HepG2 (cell line): ENCODE measurements around the gene TDRD1. TPM values are rescaled to one million over a fixed set of nuclear protein-coding genes. Genes with fewer than 3 reads are reported as not detected.

Source experiments
- ATAC-seq: fragments of 200-7000 bp; cut with Tn5 transposase; 3 replicates; pipeline ENCODE4 v1.9.1; 2020; ENCODE audit warnings: mild to moderate bottlenecking, moderate library complexity
- BruUV-seq: library from RNA; stranded (reverse); fragments of 400-500 nt; replicated peaks from 2 replicates; lab custom pipeline; 2021; lab: Mats Ljungman, UMichigan
- CTCF ChIA-PET: fragments of 300-600 bp; formaldehyde crosslinking; extraction: SDS; loops from one replicate; lab custom pipeline; 2021; ENCODE audit warnings: low total read pairs, inconsistent platforms, low intra/inter-chr PET ratio; lab: Yijun Ruan, JAX
- POLR2A ChIA-PET: fragments of 350-600 bp; sonication (Branson Sonifier 250); formaldehyde crosslinking; loops from one replicate; lab custom pipeline; 2020; ENCODE audit warnings: antibody characterized with exemption, inconsistent platforms; lab: Yijun Ruan, JAX
- DNase-seq: peaks from one replicate; pipeline ENCODE4 v3.0.0-alpha.2; 2015; ENCODE audit warnings: low spot score
- FAIRE-seq: peaks from 3 replicates; lab custom pipeline; 2011; peaks lifted over from hg19 to GRCh38; lab: Jason Lieb, UNC
- H2AFZ ChIP-seq: one replicate; pipeline ENCODE4 v1.6.1; 2011; ENCODE audit warnings: low read length, inconsistent platforms
- H3K27ac ChIP-seq: fragments of 300-600 bp; 3 replicates; pipeline ENCODE4 v1.8.0; 2011; ENCODE audit warnings: mixed run types, mild to moderate bottlenecking, mixed read lengths, low read length, inconsistent platforms; ENCODE audit not compliant: insufficient read depth; ENCODE audit errors: extremely low read length
- H3K27me3 ChIP-seq, 2 experiments: fragments of 200-600 bp in 1 of 2; 2 replicates in 1 of 2; 3 replicates in 1 of 2; pipeline versions ENCODE4 v1.6.0 to v1.8.0; 2011; ENCODE audit warnings: low read length in 2 of 2, mild to moderate bottlenecking in 2 of 2, moderate library complexity in 2 of 2, inconsistent platforms in 1 of 2; ENCODE audit not compliant: insufficient read depth in 2 of 2, control insufficient read depth in 1 of 2
- H3K36me3 ChIP-seq, 2 experiments: fragments of 200-600 bp in 1 of 2; replicated peaks in 1 of 2; 2 replicates in 1 of 2; 3 replicates in 1 of 2; pipeline versions ENCODE4 v1.5.1 to v1.8.0; 2011; ENCODE audit warnings: low read length in 2 of 2, inconsistent platforms in 1 of 2; ENCODE audit not compliant: insufficient read depth in 2 of 2, control insufficient read depth in 1 of 2
- H3K4me1 ChIP-seq: 2 replicates; pipeline ENCODE4 v1.5.1; 2012; ENCODE audit warnings: low read length, inconsistent platforms; ENCODE audit not compliant: insufficient read depth
- H3K4me2 ChIP-seq: 2 replicates; pipeline ENCODE4 v1.6.0; 2011; ENCODE audit warnings: low read depth, low read length, inconsistent platforms
- H3K4me3 ChIP-seq, 3 experiments: fragments of 200-600 bp in 1 of 3; sonication (generic), shearing (Covaris generic) in 1 of 3; replicated peaks in 1 of 3; 2 replicates each; pipeline ENCODE4 v1.5.1; 2011 to 2016; ENCODE audit warnings: low read length in 3 of 3, inconsistent platforms in 2 of 3, low read depth in 2 of 3, mild to moderate bottlenecking in 2 of 3, control low read depth in 1 of 3, mixed read lengths in 1 of 3; ENCODE audit not compliant: insufficient read depth in 1 of 3
- H3K79me2 ChIP-seq: one replicate; pipeline ENCODE4 v1.6.1; 2011; ENCODE audit warnings: low read length, inconsistent platforms; ENCODE audit not compliant: insufficient read depth
- H3K9ac ChIP-seq: 2 replicates; pipeline ENCODE4 v1.6.0; 2011; ENCODE audit warnings: mild to moderate bottlenecking, low read depth, low read length, inconsistent platforms; ENCODE audit not compliant: insufficient read depth
- H3K9me3 ChIP-seq: 2 replicates; pipeline ENCODE4 v1.5.1; 2012; ENCODE audit warnings: mild to moderate bottlenecking, low read length
- H4K20me1 ChIP-seq: 2 replicates; pipeline ENCODE4 v1.6.0; 2011; ENCODE audit warnings: inconsistent platforms, mild to moderate bottlenecking, low read length, moderate library complexity; ENCODE audit not compliant: insufficient read depth
- ARNT ChIP-seq: fragments of 450-650 bp; IDR thresholded peaks from 2 replicates; pipeline ENCODE4 v1.6.1; 2017
- KMT2A ChIP-seq: sonication (generic); formaldehyde crosslinking; IDR thresholded peaks from 2 replicates; pipeline ENCODE4 v1.4.0; 2020; ENCODE audit warnings: missing genetic modification reagents
- MEF2D ChIP-seq: sonication (generic); formaldehyde crosslinking; IDR thresholded peaks from 2 replicates; pipeline ENCODE4 v1.5.1; 2020; ENCODE audit warnings: mild to moderate bottlenecking, missing genetic modification reagents
- RARA ChIP-seq: IDR thresholded peaks from 2 replicates; pipeline ENCODE4 v1.6.1; 2016; ENCODE audit warnings: missing genetic modification reagents, missing compliant biosample characterization
- RNF2 ChIP-seq: fragments of 450-650 bp; conservative IDR thresholded peaks from 2 replicates; pipeline ENCODE4 v1.6.1; 2016; ENCODE audit warnings: low read depth
- SIX4 ChIP-seq: sonication (generic); formaldehyde crosslinking; IDR thresholded peaks from 2 replicates; pipeline ENCODE4 v1.4.0; 2020; ENCODE audit warnings: missing genetic modification reagents
- ZBTB43 ChIP-seq: sonication (generic); formaldehyde crosslinking; conservative IDR thresholded peaks from 2 replicates; pipeline ENCODE4 v1.4.0; 2020; ENCODE audit warnings: missing genetic modification reagents
- ZFP82 ChIP-seq: sonication (generic); formaldehyde crosslinking; IDR thresholded peaks from 2 replicates; pipeline ENCODE4 v1.5.1; 2020; ENCODE audit warnings: mild to moderate bottlenecking, missing genetic modification reagents, borderline replicate concordance
- ZFX ChIP-seq: sonication (generic); formaldehyde crosslinking; IDR thresholded peaks from 2 replicates; pipeline ENCODE4 v1.4.0; 2020; ENCODE audit warnings: mild to moderate bottlenecking, low read depth, missing genetic modification reagents, moderate library complexity
- ZFY ChIP-seq: sonication (generic); formaldehyde crosslinking; IDR thresholded peaks from 2 replicates; pipeline ENCODE4 v1.4.0; 2020; ENCODE audit warnings: missing genetic modification reagents
- ZNF180 ChIP-seq: sonication (generic); formaldehyde crosslinking; IDR thresholded peaks from 2 replicates; pipeline ENCODE4 v1.4.0; 2020; ENCODE audit warnings: low read depth, missing genetic modification reagents, borderline replicate concordance
- ZNF232 ChIP-seq: sonication (generic); formaldehyde crosslinking; IDR thresholded peaks from 2 replicates; pipeline ENCODE4 v1.4.0; 2020; ENCODE audit warnings: missing genetic modification reagents, borderline replicate concordance
- ZNF790 ChIP-seq: sonication (generic); formaldehyde crosslinking; IDR thresholded peaks from 2 replicates; pipeline ENCODE4 v1.8.0; 2022; ENCODE audit warnings: missing genetic modification reagents, mild to moderate bottlenecking, borderline replicate concordance
- WGBS: methylation state at CpG from one replicate; pipeline ENCODE4 v1.1.6; 2017; ENCODE audit warnings: low lambda C conversion rate; 5-methylcytosine and 5-hydroxymethylcytosine counted together
- in situ Hi-C: cut with HindIII; loops from 2 replicates; pipeline ENCODE4 v1.10.0; 2017; ENCODE audit warnings: low pct_unique_long_range_greater_than_20kb; ENCODE audit not compliant: extremely low pct_ligation_motif_present
- intact Hi-C: fragments of 100-400 bp; cut with micrococcal nuclease; formaldehyde crosslinking; loops from one replicate; pipeline ENCODE4 v1.10.0; 2022; ENCODE audit not compliant: unreplicated experiment
- polyA plus RNA-seq, 8 experiments: library from polyadenylated mRNA; depleted of rRNA in 3 of 8; stranded (reverse) in 7 of 8; unstranded in 1 of 8; fragments of >200 nt; fragmentation: Illumina TruSeq in 4 of 8; extraction: Trizol in 4 of 8; gene quantifications; 2 replicates each; pipeline versions ENCODE4 v1.2.1 to v1.2.3, GENCODE V29; 2011 to 2016; ENCODE audit warnings: low read depth in 4 of 8, missing spikeins in 1 of 8, mixed read lengths in 1 of 8; ENCODE audit not compliant: insufficient read depth in 1 of 8
- total RNA-seq, 5 experiments: library from RNA; depleted of rRNA; stranded (reverse); fragments of >200 nt; fragmentation: Illumina TruSeq; extraction: Trizol; gene quantifications; 2 replicates each; pipeline ENCODE4 v1.2.3, GENCODE V29; 2016; ENCODE audit warnings: low read depth in 1 of 5
- TF ChIP-seq, protein P1 (sequence below): sonication (generic); formaldehyde crosslinking; IDR thresholded peaks from 2 replicates; pipeline ENCODE4 v1.4.0; 2020; ENCODE audit warnings: low read depth, missing genetic modification reagents
- TF ChIP-seq, protein P2 (sequence below): sonication (generic); formaldehyde crosslinking; IDR thresholded peaks from 2 replicates; pipeline ENCODE4 v1.8.1; 2023; ENCODE audit warnings: mild to moderate bottlenecking, inconsistent platforms, moderate library complexity, missing genetic modification reagents, borderline replicate concordance

Gene TDRD1
- total and polyA plus RNA-seq, 2 of the 13 experiments (the other 11 are each of a cell fraction or from before 2014, with no cell fraction given), result not detected

DNA sequence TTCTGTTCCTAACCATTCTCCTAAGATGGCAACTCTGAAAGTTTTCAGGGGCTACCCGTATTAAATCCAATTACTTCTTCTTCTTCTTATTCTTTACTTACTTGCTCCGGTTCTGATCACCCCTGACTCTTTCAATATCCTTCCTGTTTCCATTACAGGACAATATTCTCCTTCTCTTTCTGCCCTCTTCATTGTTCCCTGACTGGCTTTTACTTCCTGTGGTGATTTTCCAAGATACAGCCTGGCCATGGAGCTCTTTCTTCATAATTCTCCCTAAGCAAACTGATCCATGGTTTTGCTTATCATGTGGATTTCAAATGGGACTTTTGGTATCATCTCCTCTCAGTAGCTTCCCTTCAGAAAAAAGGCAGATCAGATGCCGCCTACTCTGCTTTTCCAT, 40.6 kb upstream of the TDRD1 start:
- BruUV-seq, result no TSS peak
- CTCF ChIA-PET, result no interaction called here

DNA sequence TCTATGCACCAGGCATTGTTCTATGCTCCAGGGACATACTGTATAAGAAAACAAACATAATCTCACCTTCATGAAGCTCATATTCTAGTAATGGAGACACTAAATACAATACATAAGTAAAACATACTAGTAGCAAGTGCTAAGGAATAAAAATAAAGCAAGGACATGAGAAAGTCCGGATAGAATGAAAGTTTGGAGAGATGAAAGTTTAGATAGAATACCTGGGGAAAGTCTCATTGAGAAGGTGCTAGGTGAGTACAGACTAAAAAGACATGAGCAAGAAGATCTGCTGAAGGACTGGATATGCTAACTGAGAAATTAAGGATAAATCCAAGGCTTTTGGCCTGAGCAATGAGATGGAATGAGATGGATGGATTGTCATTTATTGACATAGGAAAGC, 39.1 kb upstream of the TDRD1 start:
- H3K4me2 ChIP-seq, result no peak overlapping the region
- no peak overlapping the region for H2AFZ ChIP-seq
- in situ Hi-C loops (no loop called here), intact Hi-C loops (no loop called here)
- no peaks in the 10 kb centered on the region for H3K9me3 ChIP-seq
- H3K27ac ChIP-seq, result no peak overlapping the region
- no peak overlapping the region for H3K4me3 ChIP-seq
- ChIA-PET CTCF (no interaction called here), POLR2A (no interaction called here)
- DNase-seq, result no peak
- no peak for ATAC-seq
- H3K36me3 ChIP-seq, result peaks cover 1 to 36% of the 10 kb centered on the region in 2 experiments; a peak in 2 of 5 replicates
- no peak overlapping the region for H3K9ac ChIP-seq
- H3K27me3 ChIP-seq, result no peaks in the 10 kb centered on the region
- FAIRE-seq, result no peak
- no TSS peak for BruUV-seq
- no peaks in the 10 kb centered on the region for H3K4me1 ChIP-seq
- 39% methylated on average over 1 of the region's 1 CpG for WGBS
- H3K79me2 ChIP-seq, result no peaks in the 10 kb centered on the region
- no peaks in the 10 kb centered on the region for H4K20me1 ChIP-seq
- TF ChIP-seq RARA (no peak), KMT2A (CRISPR knock-in tag) (no peak), RNF2 (no peak), ZNF180 (CRISPR knock-in tag) (no peak), ARNT (no peak), ZNF232 (no peak), ZFX (CRISPR knock-in tag) (no peak), ZFP82 (CRISPR knock-in tag) (no peak), MEF2D (no peak), ZFY (no peak), ZBTB43 (no peak)
- TF ChIP-seq, protein P1, sequence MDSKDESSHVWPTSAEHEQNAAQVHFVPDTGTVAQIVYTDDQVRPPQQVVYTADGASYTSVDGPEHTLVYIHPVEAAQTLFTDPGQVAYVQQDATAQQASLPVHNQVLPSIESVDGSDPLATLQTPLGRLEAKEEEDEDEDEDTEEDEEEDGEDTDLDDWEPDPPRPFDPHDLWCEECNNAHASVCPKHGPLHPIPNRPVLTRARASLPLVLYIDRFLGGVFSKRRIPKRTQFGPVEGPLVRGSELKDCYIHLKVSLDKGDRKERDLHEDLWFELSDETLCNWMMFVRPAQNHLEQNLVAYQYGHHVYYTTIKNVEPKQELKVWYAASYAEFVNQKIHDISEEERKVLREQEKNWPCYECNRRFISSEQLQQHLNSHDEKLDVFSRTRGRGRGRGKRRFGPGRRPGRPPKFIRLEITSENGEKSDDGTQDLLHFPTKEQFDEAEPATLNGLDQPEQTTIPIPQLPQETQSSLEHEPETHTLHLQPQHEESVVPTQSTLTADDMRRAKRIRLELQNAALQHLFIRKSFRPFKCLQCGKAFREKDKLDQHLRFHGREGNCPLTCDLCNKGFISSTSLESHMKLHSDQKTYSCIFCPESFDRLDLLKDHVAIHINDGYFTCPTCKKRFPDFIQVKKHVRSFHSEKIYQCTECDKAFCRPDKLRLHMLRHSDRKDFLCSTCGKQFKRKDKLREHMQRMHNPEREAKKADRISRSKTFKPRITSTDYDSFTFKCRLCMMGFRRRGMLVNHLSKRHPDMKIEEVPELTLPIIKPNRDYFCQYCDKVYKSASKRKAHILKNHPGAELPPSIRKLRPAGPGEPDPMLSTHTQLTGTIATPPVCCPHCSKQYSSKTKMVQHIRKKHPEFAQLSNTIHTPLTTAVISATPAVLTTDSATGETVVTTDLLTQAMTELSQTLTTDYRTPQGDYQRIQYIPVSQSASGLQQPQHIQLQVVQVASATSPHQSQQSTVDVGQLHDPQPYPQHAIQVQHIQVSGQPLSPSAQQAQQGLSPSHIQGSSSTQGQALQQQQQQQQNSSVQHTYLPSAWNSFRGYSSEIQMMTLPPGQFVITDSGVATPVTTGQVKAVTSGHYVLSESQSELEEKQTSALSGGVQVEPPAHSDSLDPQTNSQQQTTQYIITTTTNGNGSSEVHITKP, result no peak
- TF ChIP-seq, protein P2, sequence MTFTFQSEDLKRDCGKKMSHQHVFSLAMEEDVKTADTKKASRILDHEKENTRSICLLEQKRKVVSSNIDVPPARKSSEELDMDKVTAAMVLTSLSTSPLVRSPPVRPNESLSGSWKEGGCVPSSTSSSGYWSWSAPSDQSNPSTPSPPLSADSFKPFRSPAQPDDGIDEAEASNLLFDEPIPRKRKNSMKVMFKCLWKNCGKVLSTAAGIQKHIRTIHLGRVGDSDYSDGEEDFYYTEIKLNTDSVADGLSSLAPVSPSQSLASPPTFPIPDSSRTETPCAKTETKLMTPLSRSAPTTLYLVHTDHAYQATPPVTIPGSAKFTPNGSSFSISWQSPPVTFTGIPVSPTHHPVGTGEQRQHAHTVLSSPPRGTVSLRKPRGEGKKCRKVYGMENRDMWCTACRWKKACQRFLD (CRISPR knock-in tag), result no peak

More for the DNA sequence above, 40.6 kb upstream of the TDRD1 start:
- Histone ChIP-seq H3K4me1 (no peaks in the 10 kb centered on the region), H3K4me3 (no peak overlapping the region), H3K27ac (no peak overlapping the region), H2AFZ (no peak overlapping the region), H3K4me2 (no peak overlapping the region), H4K20me1 (no peaks in the 10 kb centered on the region), H3K79me2 (no peaks in the 10 kb centered on the region), H3K9me3 (no peaks in the 10 kb centered on the region), H3K27me3 (no peaks in the 10 kb centered on the region), H3K9ac (no peak overlapping the region), H3K36me3 (peaks cover 1 to 41% of the 10 kb centered on the region in 2 experiments; a peak in 3 of 5 replicates)
- in situ Hi-C loops, result no loop called here
- DNase-seq, result no peak
- ATAC-seq, result no peak
- intact Hi-C loops, result no loop called here
- POLR2A ChIA-PET, result no interaction called here
- WGBS, result 95% methylated on average over 3 of the region's 3 CpGs
- TF ChIP-seq SIX4 (no peak), ZNF790 (CRISPR knock-in tag) (no peak)
- no peak for FAIRE-seq
